ENCODE results near the gene ART1. TPM values are rescaled to one million over a fixed set of nuclear protein-coding genes. Genes with fewer than 3 reads are reported as not detected.
"Not testable (repeated sequence)": the region's sequence is repeated elsewhere in the genome, so short reads cannot be mapped to it uniquely, and the experiment has no call there.

Gene ART1
- total and polyA plus RNA-seq, 2 of the 8 experiments (the other 6 are each of a cell fraction or from before 2014, with no cell fraction given), result not detected

GRCh38 chr11:3642071-3642951 is 2.6 kb upstream of the ART1 start (continued):
- TF ChIP-seq PHF8 (conservative IDR thresholded peaks at IDR 0.05; ENCODE audit: low read depth, low read length) (peak; percentile 67), CEBPB (IDR thresholded peaks at IDR 0.05; ENCODE audit: low read depth, low read length) (no peak), KDM5A (IDR thresholded peaks at IDR 0.05; ENCODE audit: low read length) (no peak), SP2 (IDR thresholded peaks at IDR 0.05; ENCODE audit: low read length) (no peak)

- not testable (repeated sequence) for H2BK20ac ChIP-seq (ENCODE audit: low read length); FAIRE-seq; H3K14ac ChIP-seq (ENCODE audit: insufficient read length); H2AK5ac ChIP-seq (ENCODE audit: low read depth, low read length); H3K23ac ChIP-seq (ENCODE audit: insufficient read length); H3K56ac ChIP-seq (replicated peaks; ENCODE audit: insufficient read length, low read depth, low read length); H3K79me2 ChIP-seq (ENCODE audit: control insufficient read depth in 1 of 2, insufficient read depth in 2 of 2, low read length in 2 of 2); H2BK120ac ChIP-seq (replicated peaks; ENCODE audit: low read depth, low read length); H3K4me1 ChIP-seq (replicated peaks in 1 of 4; ENCODE audit: control insufficient read depth in 3 of 4, insufficient read depth in 4 of 4, low read length in 3 of 4); H2BK15ac ChIP-seq (ENCODE audit: low read length); H3K79me1 ChIP-seq (ENCODE audit: low read depth, low read length); H4K5ac ChIP-seq (ENCODE audit: insufficient read length, low read depth, low read length); DNase-seq (ENCODE audit: low read depth in 1 of 2, low spot score in 2 of 2); H4K91ac ChIP-seq (replicated peaks; ENCODE audit: insufficient read length, low read length); H3K27me3 ChIP-seq (replicated peaks in 1 of 4; ENCODE audit: control insufficient read depth in 3 of 4, extremely low read depth in 1 of 4, insufficient read depth in 3 of 4, low read length in 3 of 4); H4K8ac ChIP-seq (ENCODE audit: extremely low read depth, insufficient read depth, low read length); H2BK12ac ChIP-seq (ENCODE audit: low read depth, low read length); H3K9me3 ChIP-seq (ENCODE audit: insufficient read depth in 2 of 2, low read depth in 1 of 2, low read length in 1 of 2); H4K20me1 ChIP-seq (replicated peaks in 1 of 2; ENCODE audit: control insufficient read depth in 1 of 2, insufficient read depth in 2 of 2, low read length in 2 of 2); H3K4ac ChIP-seq (replicated peaks; ENCODE audit: insufficient read length, low read depth, low read length); H3K36me3 ChIP-seq (ENCODE audit: control insufficient read depth in 2 of 4, insufficient read depth in 4 of 4, low read length in 3 of 4)
- Histone ChIP-seq H2AFZ (ENCODE audit: low read length) (peak overlapping the region; percentile 23; the same call in 1 of the 2 replicates), H3K4me3 (ENCODE audit: extremely low read depth in 1 of 4, insufficient read depth in 2 of 4, low read depth in 3 of 4, low read length in 4 of 4) (peak overlapping the region; percentile 59 to 63 (median 60)), H3K9ac (replicated peaks in 1 of 4; ENCODE audit: extremely low read depth in 1 of 4, low read depth in 3 of 4, low read length in 3 of 4) (peak overlapping the region in 3 of 4 experiments; percentile 56 to 66 (median 65); a peak in 4 of 7 replicates), H3K4me2 (ENCODE audit: insufficient read depth in 1 of 2, low read depth in 2 of 2, low read length in 2 of 2) (peak overlapping the region; percentile 88 to 98), H3K27ac (ENCODE audit: low read depth, low read length) (peak overlapping the region; percentile 88; the same call in 1 of the 2 replicates), H3K23me2 (ENCODE audit: low read depth, low read length) (peaks cover 11% of the 10 kb centered on the region; the same call in 1 of the 2 replicates), H2BK5ac (ENCODE audit: low read depth, low read length) (peak overlapping the region; percentile 63; the same call in 1 of the 2 replicates), H3K18ac (ENCODE audit: extremely low read depth, low read length) (peak overlapping the region; percentile 88; the same call in 1 of the 2 replicates)
- ChIA-PET POLR2A (ENCODE audit: partially characterized antibody) (interaction anchor here (0.7 to 1.2 kb wide), 6 partner anchors 9 to 263 kb away, joined by 3 to 7 read pairs (median 4); partner anchors contain the start of gene CHRNA10), CTCF (ENCODE audit: partially characterized antibody) (interaction anchor here (1.2 to 1.8 kb wide), 4 partner anchors 11 to 40 kb away, joined by 3 to 8 read pairs (median 5); no protein-coding TSS in a partner anchor)
- 40% methylated on average over 10 of the region's 11 CpGs; no CpG with 5 or more reads in 1 of the 2 experiments for WGBS, 2 experiments (ENCODE audit: extremely low coverage in 1 of 2, insufficient coverage in 1 of 2, insufficient read length in 1 of 2, insufficient replicate concordance in 2 of 2, low coverage in 1 of 2, low lambda C conversion rate in 2 of 2, missing lambda C conversion rate in 1 of 2)
These were observed 1.8 kb upstream of the ART1 start for GRCh38 chr11:3643102-3643546.

Measured in H1 (cell line).